Measurements from ENCODE around the gene TGFB3. TPM values are rescaled to one million over a fixed set of nuclear protein-coding genes. Genes with fewer than 3 reads are reported as not detected.

The TGFB3 gene
- total and polyA plus RNA-seq, 2 donors (not counting 3 experiments of a cell fraction or from before 2014, with no cell fraction given) = 5.3 to 5.4 TPM

GRCh38 chr14:75999511-76000190, 17.9 kb upstream of the TGFB3 start:
- H3K27ac ChIP-seq (ENCODE audit: insufficient read depth, low read depth, low read length) = no peak overlapping the region
- H4K20me1 ChIP-seq (replicated peaks; ENCODE audit: control insufficient read depth, extremely low read depth, insufficient read depth, low read length) = no peaks in the 10 kb centered on the region
- peaks cover 4 to 23% of the 10 kb centered on the region in 2 experiments for H3K36me3 ChIP-seq (ENCODE audit: control insufficient read depth in 2 of 2, extremely low read depth in 1 of 2, insufficient read depth in 2 of 2, low read length in 2 of 2)
- no peak overlapping the region for H2AFZ ChIP-seq (ENCODE audit: low read depth, low read length)
- no peaks in the 10 kb centered on the region for H3K9me3 ChIP-seq (replicated peaks; ENCODE audit: control insufficient read depth, insufficient read depth, low read length)
- no peak for DNase-seq (ENCODE audit: low read depth, low spot score)
- H3K9ac ChIP-seq (replicated peaks; ENCODE audit: extremely low read depth, insufficient read depth, low read length) = no peak overlapping the region
- H3K4me1 ChIP-seq (ENCODE audit: control insufficient read depth, extremely low read depth, insufficient read depth, low read length) = no peaks in the 10 kb centered on the region
- no peaks in the 10 kb centered on the region for H3K27me3 ChIP-seq (ENCODE audit: control insufficient read depth in 2 of 2, insufficient read depth in 2 of 2, low read length in 2 of 2)
- ChIA-PET CTCF (interaction anchor here (1.4 kb wide), 1 partner anchor 10 kb away, joined by 4 read pairs; no protein-coding TSS in a partner anchor), POLR2A (no interaction called here)
- no peaks in the 10 kb centered on the region for H3K9me1 ChIP-seq (replicated peaks; ENCODE audit: control insufficient read depth, extremely low read depth, insufficient read depth, low read length)
- intact Hi-C loops (cut with micrococcal nuclease) (no loop called here), dilution Hi-C loops (cut with MboI; ENCODE audit: extremely low pct_ligation_motif_present, low sequenced_read_pairs) (loop anchor here (25.0 kb wide), 1 partner anchor 287 kb away; no protein-coding TSS in a partner anchor)
- no peak for TF ChIP-seq EZH2 (IDR thresholded peaks at IDR 0.05; ENCODE audit: borderline replicate concordance, low read depth, low read length, severe bottlenecking)
- no peak for TF ChIP-seq MYC (IDR thresholded peaks at IDR 0.05; ENCODE audit: low read depth, low read length)
- no peak for TF ChIP-seq GATA2 (IDR thresholded peaks at IDR 0.05; ENCODE audit: insufficient read depth, insufficient read length, low read depth, low read length)
- TF ChIP-seq MAX (IDR thresholded peaks at IDR 0.05; ENCODE audit: insufficient read depth, insufficient read length) = no peak
- TF ChIP-seq JUN (IDR thresholded peaks at IDR 0.05; ENCODE audit: borderline replicate concordance, insufficient read depth, insufficient read length, low read depth) = no peak
- TF ChIP-seq FOS (IDR thresholded peaks at IDR 0.05; ENCODE audit: borderline replicate concordance, insufficient read depth, low read length) = no peak
- TF ChIP-seq POLR2A (IDR thresholded peaks at IDR 0.05; ENCODE audit: low read depth, low read length) = no peak
- TF ChIP-seq POLR2AphosphoS5 (IDR thresholded peaks at IDR 0.05; ENCODE audit: insufficient read depth, low read depth, low read length) = no peak
- TF ChIP-seq CTCF (IDR thresholded peaks at IDR 0.05; ENCODE audit: extremely low read depth in 1 of 2, insufficient read depth in 1 of 2, low read depth in 1 of 2, low read length in 2 of 2) = no peak
- H3K4me3 ChIP-seq (replicated peaks in 1 of 3; ENCODE audit: insufficient read depth in 1 of 3, low read depth in 1 of 3, low read length in 3 of 3) = no peak overlapping the region
- no peak overlapping the region for H3K4me2 ChIP-seq (ENCODE audit: insufficient read depth, low read length)
- FAIRE-seq = no peak
- no peaks in the 10 kb centered on the region for H3K79me2 ChIP-seq (ENCODE audit: control insufficient read depth, insufficient read depth, low read length)
- BruUV-seq (replicated peaks) = no TSS peak
